GM12878 (cell line): ENCODE results near the gene PTPRM.

Source experiments
- RFX5 ChIP-seq: IDR thresholded peaks from 2 replicates; pipeline ENCODE4 v1.6.1; 2011; ENCODE audit warnings: low read depth, low read length, improper control_type of control experiment
- ZNF274 ChIP-seq: IDR thresholded peaks from one replicate; pipeline ENCODE4 v1.8.0; 2011; ENCODE audit not compliant: insufficient read length, insufficient read depth

GRCh38 chr18:7571626-7572025 lies 4.5 kb downstream of the PTPRM start:
- TF ChIP-seq RFX5 (no peak), ZNF274 (no peak)
